GM20000 (cell line): ENCODE results near the gene CHRM5.
"Not testable (repeated sequence)": the region's sequence is repeated elsewhere in the genome, so short reads cannot be mapped to it uniquely, and the experiment has no call there.

Source experiments
- DNase-seq: peaks from one replicate; pipeline ENCODE4 v3.0.0; 2012; ENCODE audit warnings: low spot score
- CTCF ChIP-seq: IDR thresholded peaks from 2 replicates; pipeline ENCODE4 v1.5.1; 2012; ENCODE audit warnings: mild to moderate bottlenecking, control low read depth; ENCODE audit errors: extremely low read depth, missing control alignments

Gene CHRM5

DNA sequence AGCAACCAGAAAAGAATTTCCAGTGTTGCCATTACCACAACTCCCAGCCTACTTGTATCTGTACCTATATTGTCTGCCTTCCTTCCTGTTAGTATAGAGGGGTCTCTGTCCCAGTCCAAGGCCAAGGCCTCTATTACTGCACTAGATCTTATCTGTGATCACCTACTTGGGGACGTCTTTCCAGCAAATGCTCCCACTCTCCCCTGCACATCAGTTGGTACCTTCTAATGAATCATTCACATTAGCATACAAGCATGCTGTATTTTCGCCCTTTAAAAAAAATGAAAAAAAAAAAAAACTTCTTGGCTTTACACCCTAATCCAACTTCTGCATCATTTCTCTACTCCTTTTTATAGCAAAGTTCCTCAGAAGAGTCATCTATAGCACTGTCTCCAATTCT, 75.5 kb downstream of the CHRM5 start:
- TF ChIP-seq CTCF, result no peak
- no peak for DNase-seq

DNA sequence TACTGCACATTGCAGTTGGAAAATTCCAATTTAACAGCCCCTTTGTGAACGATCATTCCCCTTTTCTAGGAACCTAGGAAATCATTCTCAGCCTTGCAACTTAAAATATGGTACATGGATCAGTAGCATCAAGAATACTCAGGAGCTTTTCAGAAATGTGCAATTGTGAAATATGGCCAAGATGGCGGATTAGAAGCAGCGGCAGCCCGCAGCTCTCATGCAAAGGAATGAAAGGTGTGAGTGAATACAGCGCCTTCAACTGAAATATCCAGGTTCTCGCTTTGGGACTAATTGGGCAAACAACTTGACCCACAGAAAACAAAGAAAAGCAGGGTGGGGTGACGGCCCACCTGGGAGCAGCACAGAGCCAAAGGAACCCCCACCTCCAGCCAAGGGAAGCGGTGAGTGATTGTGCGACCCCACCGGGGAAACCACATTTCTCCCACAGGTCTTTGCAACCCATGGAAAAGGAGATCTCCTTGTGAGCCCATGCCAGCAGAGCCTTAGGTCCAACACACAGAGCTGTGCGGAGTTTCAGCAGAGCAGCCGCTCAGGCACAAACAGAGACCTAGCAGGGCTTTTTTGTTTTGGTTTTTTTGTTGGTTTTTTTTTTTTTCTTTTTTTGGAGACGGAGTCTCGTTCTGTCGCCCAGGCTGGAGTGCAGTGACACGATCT, 78.3 kb downstream of the CHRM5 start:
- TF ChIP-seq CTCF, result no peak
- no peak for DNase-seq

DNA sequence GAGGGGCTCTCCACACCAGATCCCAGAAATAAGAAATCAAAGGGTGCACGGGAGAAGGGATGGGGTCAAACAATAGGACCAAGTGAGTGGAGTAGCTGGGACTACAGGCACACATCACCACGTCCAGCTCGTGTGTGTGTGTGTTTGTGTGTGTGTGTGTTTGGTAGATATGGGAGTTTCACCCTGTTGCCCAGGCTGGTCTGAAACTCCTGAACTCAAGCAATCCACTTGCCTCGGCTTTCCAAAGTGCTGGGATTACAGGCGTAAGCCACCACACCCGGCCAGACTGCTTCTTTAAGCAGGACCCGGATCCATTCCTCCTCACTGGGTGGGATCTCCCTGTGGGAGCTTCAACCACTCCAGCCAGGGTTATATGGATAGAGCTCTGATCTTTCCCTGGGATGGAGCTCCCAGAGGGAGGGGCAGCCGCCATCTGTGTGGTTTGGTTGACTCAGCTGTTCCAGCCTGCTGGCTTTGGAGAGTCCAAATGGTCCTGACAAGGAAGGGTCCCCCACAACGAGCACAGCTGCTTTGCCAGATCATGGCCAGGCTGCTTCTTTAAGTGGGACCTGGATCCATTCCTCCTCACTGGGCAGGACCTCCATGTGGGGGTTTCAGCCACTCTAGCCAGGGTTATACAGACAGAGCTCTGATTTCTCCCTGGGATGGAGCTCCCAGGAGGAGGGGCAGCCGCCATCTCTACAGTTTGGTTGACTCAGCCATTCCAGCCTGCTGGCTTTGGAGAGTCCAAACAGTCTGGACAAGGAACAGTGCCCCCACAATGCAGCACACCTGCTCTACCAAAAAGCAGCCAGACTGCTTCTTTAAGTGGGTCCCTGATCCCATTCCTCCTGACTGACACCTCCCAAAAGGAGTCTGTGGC, 79.8 kb downstream of the CHRM5 start:
- no peak for DNase-seq
- TF ChIP-seq CTCF, result no peak

DNA sequence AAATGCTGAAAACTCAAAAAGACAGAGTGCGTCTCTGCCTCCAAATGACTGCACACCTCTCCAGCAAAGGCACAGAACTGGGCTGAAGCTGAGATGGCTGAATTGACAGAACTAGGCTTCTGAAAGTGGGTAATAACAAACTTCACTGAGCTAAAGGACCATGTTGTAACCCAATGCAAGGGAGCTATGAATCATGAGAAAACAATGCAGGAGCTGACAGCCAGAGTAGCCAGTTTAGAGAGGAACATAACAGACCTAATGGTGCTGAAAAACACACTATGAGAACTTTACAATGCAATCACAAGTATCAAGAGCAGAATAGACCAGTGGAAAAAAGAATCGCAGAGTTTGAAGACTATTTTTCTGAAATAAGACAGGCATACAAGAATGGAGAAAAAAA, 80.8 kb downstream of the CHRM5 start:
- no peak for DNase-seq

GRCh38 chr15:34050385-34050784, 82.1 kb downstream of the CHRM5 start:
- not testable (repeated sequence) for DNase-seq

More for the DNA sequence above, 80.8 kb downstream of the CHRM5 start:
- TF ChIP-seq CTCF, result no peak

DNA sequence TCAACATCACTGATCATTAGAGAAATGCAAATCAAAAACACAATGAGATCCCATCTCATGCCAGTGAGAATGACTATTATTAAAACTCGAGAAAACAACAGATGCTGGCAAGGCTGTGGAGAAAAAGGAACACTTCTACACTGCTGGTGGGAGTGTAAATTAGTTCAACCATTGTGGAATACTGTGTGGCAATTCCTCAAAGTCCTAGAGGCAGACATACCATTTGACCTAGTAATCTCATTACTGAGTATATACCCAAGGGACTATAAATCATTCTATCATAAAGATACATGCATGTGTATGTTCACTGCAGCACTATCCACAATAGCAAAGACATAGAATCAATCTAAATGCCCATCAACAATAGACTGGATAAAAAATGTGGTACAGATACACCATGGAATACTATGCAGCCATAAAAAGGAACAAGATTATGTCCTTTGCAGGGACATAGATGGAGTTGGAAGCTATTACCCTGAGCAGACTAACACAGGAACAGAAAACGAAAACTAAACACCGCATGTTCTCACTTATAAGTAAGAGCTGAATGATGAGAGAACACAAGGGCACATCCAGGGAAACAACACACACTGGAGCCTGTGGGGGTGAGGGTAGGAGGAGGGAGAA, 85.9 kb downstream of the CHRM5 start:
- no peak for TF ChIP-seq CTCF
- no peak for DNase-seq

DNA sequence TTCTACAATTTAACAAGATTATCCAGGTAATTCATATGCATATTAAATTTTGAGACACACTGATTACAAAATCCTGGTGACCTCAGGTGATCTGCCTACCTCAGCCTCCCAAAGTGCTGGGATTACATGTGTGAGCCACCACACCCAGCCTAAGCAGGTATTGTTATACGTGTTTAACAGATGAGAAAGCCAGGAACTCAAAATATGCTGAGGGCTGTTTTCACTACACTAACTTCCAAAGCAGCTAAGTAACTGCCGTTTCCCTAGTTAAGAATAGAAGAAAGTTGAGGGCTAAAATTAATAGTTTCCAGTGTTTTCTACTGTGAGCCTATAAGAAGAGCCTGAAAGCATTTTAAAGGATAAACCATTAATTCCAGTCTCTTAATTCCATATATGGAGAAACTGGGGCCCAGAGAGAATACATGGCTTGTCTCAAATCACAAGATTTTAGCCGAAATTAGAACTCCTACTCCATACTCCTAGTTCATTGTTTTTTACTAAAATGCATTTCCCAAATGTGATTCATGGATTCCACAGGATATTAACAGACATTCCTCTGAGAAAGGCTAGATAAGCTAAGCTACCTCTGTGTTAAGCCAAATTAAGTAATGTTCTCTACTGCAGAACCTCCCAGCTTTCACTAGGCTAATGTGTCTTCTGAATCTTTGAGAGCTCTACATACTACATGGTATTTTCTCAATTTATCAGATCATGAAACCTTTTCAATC, 87.7 kb downstream of the CHRM5 start:
- no peak for TF ChIP-seq CTCF
- no peak for DNase-seq
